OCI-LY3 (cell line): ENCODE results near the gene BBS7.

Experiments
- EZH2phosphoT487 ChIP-seq: fragments of 200-600 bp; shearing (Covaris generic); IDR thresholded peaks from 2 replicates; pipeline ENCODE4 v1.6.1; 2018; ENCODE audit warnings: antibody characterized with exemption, mixed run types, low read depth
- TF ChIP-seq, protein P1 (sequence below): fragments of 200-600, 300-600 bp; sonication (generic); IDR thresholded peaks from 2 replicates; pipeline ENCODE4 v1.5.1; 2014; ENCODE audit warnings: antibody characterized with exemption, low read length, low read depth

- TF ChIP-seq, protein P1, sequence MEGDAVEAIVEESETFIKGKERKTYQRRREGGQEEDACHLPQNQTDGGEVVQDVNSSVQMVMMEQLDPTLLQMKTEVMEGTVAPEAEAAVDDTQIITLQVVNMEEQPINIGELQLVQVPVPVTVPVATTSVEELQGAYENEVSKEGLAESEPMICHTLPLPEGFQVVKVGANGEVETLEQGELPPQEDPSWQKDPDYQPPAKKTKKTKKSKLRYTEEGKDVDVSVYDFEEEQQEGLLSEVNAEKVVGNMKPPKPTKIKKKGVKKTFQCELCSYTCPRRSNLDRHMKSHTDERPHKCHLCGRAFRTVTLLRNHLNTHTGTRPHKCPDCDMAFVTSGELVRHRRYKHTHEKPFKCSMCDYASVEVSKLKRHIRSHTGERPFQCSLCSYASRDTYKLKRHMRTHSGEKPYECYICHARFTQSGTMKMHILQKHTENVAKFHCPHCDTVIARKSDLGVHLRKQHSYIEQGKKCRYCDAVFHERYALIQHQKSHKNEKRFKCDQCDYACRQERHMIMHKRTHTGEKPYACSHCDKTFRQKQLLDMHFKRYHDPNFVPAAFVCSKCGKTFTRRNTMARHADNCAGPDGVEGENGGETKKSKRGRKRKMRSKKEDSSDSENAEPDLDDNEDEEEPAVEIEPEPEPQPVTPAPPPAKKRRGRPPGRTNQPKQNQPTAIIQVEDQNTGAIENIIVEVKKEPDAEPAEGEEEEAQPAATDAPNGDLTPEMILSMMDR, result no peak
- no peak for TF ChIP-seq EZH2phosphoT487
Observed at GRCh38 chr4:121791481-121791880, 78.8 kb downstream of the BBS7 start.
